Muscle of leg (tissue), 11 donors: ENCODE measurements around the gene TXNDC17. TPM values are rescaled to one million over a fixed set of nuclear protein-coding genes. Genes with fewer than 3 reads are reported as not detected.
"Not testable (repeated sequence)": the region's sequence is repeated elsewhere in the genome, so short reads cannot be mapped to it uniquely, and the experiment has no call there.

Source experiments
- DNase-seq: peaks from one replicate; pipeline ENCODE4 v3.0.0; 2013
- H3K27ac ChIP-seq: one replicate; pipeline ENCODE4 v1.5.1; 2013; ENCODE audit warnings: mild to moderate bottlenecking, low read length, control low read depth
- H3K27me3 ChIP-seq: one replicate; pipeline ENCODE4 v1.6.1; 2013; ENCODE audit warnings: low read length; ENCODE audit not compliant: control insufficient read depth, insufficient read depth
- H3K36me3 ChIP-seq: one replicate; pipeline ENCODE4 v1.6.1; 2013; ENCODE audit warnings: low read length; ENCODE audit not compliant: control insufficient read depth, insufficient read depth
- H3K4me1 ChIP-seq: one replicate; pipeline ENCODE4 v1.6.1; 2013; ENCODE audit warnings: low read length; ENCODE audit not compliant: control insufficient read depth, insufficient read depth
- H3K4me3 ChIP-seq: one replicate; pipeline ENCODE4 v1.5.1; 2013; ENCODE audit warnings: low read length, control low read depth
- H3K9me3 ChIP-seq: replicated peaks from 2 replicates; pipeline ENCODE4 v1.6.1; 2013; ENCODE audit warnings: low read depth, low read length; ENCODE audit not compliant: control insufficient read depth
- WGBS: methylation state at CpG from one replicate; pipeline ENCODE4 v1.1.5; 2013; ENCODE audit warnings: missing lambda C conversion rate; ENCODE audit not compliant: insufficient coverage; 5-methylcytosine and 5-hydroxymethylcytosine counted together
- polyA plus RNA-seq, 8 donors: library from polyadenylated mRNA; unstranded; fragments of 120-200 nt; gene quantifications; one replicate each; pipeline versions ENCODE4 v1.2.1 to v1.2.3, GENCODE V29; 2013; ENCODE audit warnings: inconsistent platforms in 1 of 8, low replicate concordance in 1 of 8; ENCODE audit not compliant: insufficient read length in 8 of 8, insufficient read depth in 1 of 8
- total RNA-seq: library from RNA; stranded (reverse); fragments of 120-200 nt; gene quantifications from one replicate; pipeline ENCODE4 v1.2.4, GENCODE V29; 2013

The TXNDC17 gene
- total and polyA plus RNA-seq, 9 donors: 51.7 to 72.0 (median 65.7) TPM

- no peaks in the 10 kb centered on the region for H3K36me3 ChIP-seq
- no peak overlapping the region for H3K27ac ChIP-seq
- H3K4me1 ChIP-seq: no peaks in the 10 kb centered on the region
- H3K4me3 ChIP-seq: no peak overlapping the region
- H3K27me3 ChIP-seq: peaks cover 10% of the 10 kb centered on the region
- H3K9me3 ChIP-seq: no peaks in the 10 kb centered on the region
- 79% methylated on average over 3 of the region's 3 CpGs for WGBS
- no peak for DNase-seq
These were observed 50.7 kb downstream of the TXNDC17 start for GRCh38 chr17:6691546-6691945.

GRCh38 chr17:6691958-6692357 lies 51.1 kb downstream of the TXNDC17 start:
- DNase-seq, H3K27me3 ChIP-seq, H3K9me3 ChIP-seq, H3K4me1 ChIP-seq, H3K36me3 ChIP-seq, H3K27ac ChIP-seq, H3K4me3 ChIP-seq: not testable (repeated sequence)
- WGBS: no CpG with 5 or more reads among the region's 6 CpGs

Other genes with a start within 250 kb of the TXNDC17 start
- not detected for gene AIPL1, start 205.9 kb upstream of the TXNDC17 start, total RNA-seq
- under 1 TPM in 1 of 8 donors, not detected in 7; 0.05 TPM for gene AIPL1, start 205.9 kb upstream of the TXNDC17 start, polyA plus RNA-seq
- gene PIMREG, start 196.6 kb upstream of the TXNDC17 start, total RNA-seq: 11.3 TPM
- gene PIMREG, start 196.6 kb upstream of the TXNDC17 start, polyA plus RNA-seq: 10 to 100 TPM; 13.0 to 22.9 (median 20.0) TPM
- 2.1 TPM for gene PITPNM3, start 84.5 kb upstream of the TXNDC17 start, total RNA-seq
- gene PITPNM3, start 84.5 kb upstream of the TXNDC17 start, polyA plus RNA-seq: 1 to 10 TPM; 3.4 to 6.2 (median 4.4) TPM
- 10.6 TPM for gene KIAA0753, start 349 bp upstream of the TXNDC17 start, total RNA-seq
- 10 to 100 TPM in 7 of 8 donors, 1 to 10 TPM in 1; 9.7 to 18.1 (median 13.0) TPM for gene KIAA0753, start 349 bp upstream of the TXNDC17 start, polyA plus RNA-seq
- 13.6 TPM for gene MED31, start 10.5 kb downstream of the TXNDC17 start, total RNA-seq
- gene MED31, start 10.5 kb downstream of the TXNDC17 start, polyA plus RNA-seq: 10 to 100 TPM; 13.8 to 20.2 (median 15.7) TPM
- gene C17orf100, start 10.7 kb downstream of the TXNDC17 start, total RNA-seq: 0.98 TPM
- gene C17orf100, start 10.7 kb downstream of the TXNDC17 start, polyA plus RNA-seq: 1 to 10 TPM; 2.9 to 4.1 (median 3.7) TPM
- 0.04 TPM for gene SLC13A5, start 72.3 kb downstream of the TXNDC17 start, total RNA-seq
- under 1 TPM; 0.05 to 0.64 (median 0.15) TPM for gene SLC13A5, start 72.3 kb downstream of the TXNDC17 start, polyA plus RNA-seq
- gene XAF1, start 115.0 kb downstream of the TXNDC17 start, total RNA-seq: 8.3 TPM
- 10 to 100 TPM in 2 of 8 donors, 1 to 10 TPM in 6; 4.5 to 15.9 (median 8.1) TPM for gene XAF1, start 115.0 kb downstream of the TXNDC17 start, polyA plus RNA-seq
- gene FBXO39, start 135.2 kb downstream of the TXNDC17 start, total RNA-seq: 0.18 TPM
- gene FBXO39, start 135.2 kb downstream of the TXNDC17 start, polyA plus RNA-seq: under 1 TPM in 3 of 8 donors, not detected in 5; 0.14 to 0.41 (median 0.22) TPM
- not detected for gene TEKT1, start 190.7 kb downstream of the TXNDC17 start, total RNA-seq
- gene TEKT1, start 190.7 kb downstream of the TXNDC17 start, polyA plus RNA-seq: under 1 TPM in 4 of 8 donors, not detected in 4; 0.07 to 0.43 (median 0.18) TPM